Measurements from ENCODE around the gene SCRN2. TPM values are rescaled to one million over a fixed set of nuclear protein-coding genes. Genes with fewer than 3 reads are reported as not detected.

The SCRN2 gene
- total and polyA plus RNA-seq, 2 of the 13 experiments (the other 11 are each of a cell fraction or from before 2014, with no cell fraction given) = 21.7 to 29.5 TPM

GRCh38 chr17:47850692-47851573 lies 9.9 kb upstream of the SCRN2 start, which contains the start of gene SP6 (continued):
- TF ChIP-seq EHMT2 (IDR thresholded peaks at IDR 0.05; ENCODE audit: borderline replicate concordance, low read depth, low read length) = no peak
- peak; percentile 29 for TF ChIP-seq STAG1 (CRISPR knock-in tag; IDR thresholded peaks at IDR 0.05)
- no peak for TF ChIP-seq ZFYVE20 (CRISPR knock-in tag; IDR thresholded peaks at IDR 0.05; ENCODE audit: borderline replicate concordance, low read depth)
- peak; percentile 57; the same call in 1 of the 2 replicates for TF ChIP-seq SRY (CRISPR knock-in tag; IDR thresholded peaks at IDR 0.05)
- peak; percentile 86 to 88 for TF ChIP-seq HMGXB4 (CRISPR knock-in tag; IDR thresholded peaks at IDR 0.05; ENCODE audit: borderline replicate concordance in 1 of 2, low read depth in 1 of 2)
- peak; percentile 30 to 75; a peak in 3 of 4 replicates for TF ChIP-seq POLR2A (IDR thresholded peaks at IDR 0.05; ENCODE audit: insufficient read depth in 1 of 2, low read depth in 2 of 2, low read length in 2 of 2)
- TF ChIP-seq IKZF4 (CRISPR knock-in tag; IDR thresholded peaks at IDR 0.05; ENCODE audit: borderline replicate concordance, low read depth, not compliant biosample characterization) = no peak
- TF ChIP-seq HMGXB3 (CRISPR knock-in tag; IDR thresholded peaks at IDR 0.05; ENCODE audit: borderline replicate concordance) = no peak
- peak; percentile 74; the same call in 1 of the 2 replicates for TF ChIP-seq PHF21A (CRISPR knock-in tag; IDR thresholded peaks at IDR 0.05)
- no peak; the same call in 1 of the 2 replicates for TF ChIP-seq RERE (CRISPR knock-in tag; IDR thresholded peaks at IDR 0.05; ENCODE audit: low read depth)
- no peak for TF ChIP-seq RAD51 (IDR thresholded peaks at IDR 0.05; ENCODE audit: borderline replicate concordance)
- TF ChIP-seq ZNF766 (CRISPR knock-in tag; IDR thresholded peaks at IDR 0.05; ENCODE audit: borderline replicate concordance) = no peak
- no peak for TF ChIP-seq ZNF276 (CRISPR knock-in tag; IDR thresholded peaks at IDR 0.05; ENCODE audit: low read depth)

All from HepG2 (cell line).